Ovary (tissue), 9 donors: ENCODE results near the gene BMP3. TPM values are rescaled to one million over a fixed set of nuclear protein-coding genes. Genes with fewer than 3 reads are reported as not detected.

Experiments
- DNase-seq, 5 donors: peaks; one replicate each; pipeline ENCODE4 v3.0.0-alpha.2; 2019 to 2020
- H3K27ac ChIP-seq, 2 donors: fragments of 200-600 bp; one replicate each; pipeline versions ENCODE4 v1.5.1 to v1.8.0; 2019 to 2022
- H3K27me3 ChIP-seq: fragments of 200-600 bp; one replicate; pipeline ENCODE4 v1.8.0; 2022
- H3K36me3 ChIP-seq: fragments of 200-600 bp; sonication (generic); one replicate; pipeline ENCODE4 v1.5.1; 2019
- H3K4me1 ChIP-seq: one replicate; pipeline ENCODE4 v1.8.1; 2013; ENCODE audit warnings: mild to moderate bottlenecking, moderate library complexity; ENCODE audit not compliant: insufficient read depth
- H3K4me3 ChIP-seq: fragments of 200-600 bp; sonication (generic); one replicate; pipeline ENCODE4 v1.5.1; 2017
- H3K9me3 ChIP-seq, 2 donors: fragments of 200-600 bp in 1 of 2; sonication (generic) in 1 of 2; one replicate each; pipeline versions ENCODE4 v1.5.1 to v1.8.1; 2013 to 2019; ENCODE audit warnings: mild to moderate bottlenecking in 1 of 2, moderate library complexity in 1 of 2
- EP300 ChIP-seq: sonication (generic); formaldehyde crosslinking; IDR thresholded peaks from one replicate; pipeline ENCODE4 v1.6.1; 2017; ENCODE audit warnings: antibody characterized with exemption
- POLR2A ChIP-seq: fragments of 450-650 bp; IDR thresholded peaks from one replicate; pipeline ENCODE4 v1.6.1; 2017; ENCODE audit warnings: antibody characterized with exemption, mild to moderate bottlenecking, moderate library complexity
- WGBS, 3 donors: extraction: QIAGEN DNeasy Blood & Tissue Kit in 1 of 3; methylation state at CpG; one replicate each; pipeline versions ENCODE4 v1.1.5 to v1.1.7; 2013 to 2017; 5-methylcytosine and 5-hydroxymethylcytosine counted together
- intact Hi-C, 4 donors: fragments of 100-400 bp; cut with DNase I; formaldehyde crosslinking; loops; one replicate each; pipeline versions ENCODE4 v1.11.0 to v1.15.1; 2022 to 2023
- polyA plus RNA-seq, 2 donors: library from polyadenylated mRNA; stranded (reverse); fragments of 200-250 nt in 1 of 2; fragments of 350-450 nt in 1 of 2; fragmentation: Illumina TruSeq in 1 of 2; extraction: RNeasy Lipid Tissue Mini Kit (QIAGEN cat#74804) in 1 of 2; gene quantifications; one replicate each; pipeline ENCODE4 v1.2.3, GENCODE V29; 2013 to 2014
- total RNA-seq, 7 donors: library from RNA; depleted of rRNA in 2 of 7; stranded (reverse); fragments of >200 nt in 2 of 7; fragmentation: NEBNext Ultra II Directional in 3 of 7; extraction: Animal tissue kit (Norgen Biotek cat#: 25700) in 3 of 7; gene quantifications; one replicate each; pipeline versions ENCODE4 v1.1.0 to v1.2.4, GENCODE V29; 2016 to 2023
- TF ChIP-seq, protein P1 (sequence below), 3 donors: fragments of 450-650 bp in 2 of 3; fragments of 200-600 bp in 1 of 3; IDR thresholded peaks; one replicate each; pipeline versions ENCODE4 v1.5.1 to v1.8.0; 2016 to 2022; ENCODE audit warnings: antibody characterized with exemption in 3 of 3, mild to moderate bottlenecking in 1 of 3
- donor health status: DM: no; HTN: no; CAD: no; lungs with moderate emphysema.
- donor health status: DM: no; HTN: no; CAD: no.
- donor health status: Bipolar disorder and iron deficiency.
- donor health status: DM: yes; HTN: yes; CAD: no.
- donor health status: DM: no; HTN: no; CAD: no.
- donor health status: DM: yes; HTN: yes; CAD: no.

Gene BMP3
- total and polyA plus RNA-seq, 9 donors = 0.56 to 10.1 (median 3.9) TPM

DNA sequence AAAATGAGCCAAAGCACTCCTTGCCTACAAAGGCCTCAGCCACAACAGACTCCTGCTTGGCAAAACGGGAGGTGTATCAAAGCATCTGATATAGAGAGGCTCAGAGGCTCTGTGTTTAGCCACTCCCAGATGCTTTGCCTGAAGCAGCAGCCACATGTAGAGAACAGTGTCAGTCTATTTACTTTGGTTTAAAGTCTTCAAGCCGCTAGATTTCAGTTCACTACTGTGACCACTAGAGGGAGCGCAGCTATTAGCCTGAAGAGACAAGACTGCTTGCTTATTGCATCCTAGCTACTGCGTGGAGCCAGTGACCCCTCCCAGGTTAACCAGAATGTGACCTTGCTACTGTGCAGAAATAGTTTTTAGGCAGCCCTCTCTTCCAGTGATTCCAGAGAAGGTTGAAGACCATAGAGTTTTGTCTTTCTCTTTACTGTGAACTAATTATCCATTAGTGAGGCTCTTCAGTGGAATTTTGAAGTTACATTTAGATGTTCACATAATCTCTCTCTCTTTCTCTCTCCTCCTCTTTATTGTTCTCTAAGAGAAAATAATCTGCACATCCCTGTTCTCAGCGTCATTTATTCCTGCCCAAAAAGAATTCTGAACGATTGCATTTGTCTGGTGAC, 39.3 kb downstream of the BMP3 start:
- TF ChIP-seq, protein P1, sequence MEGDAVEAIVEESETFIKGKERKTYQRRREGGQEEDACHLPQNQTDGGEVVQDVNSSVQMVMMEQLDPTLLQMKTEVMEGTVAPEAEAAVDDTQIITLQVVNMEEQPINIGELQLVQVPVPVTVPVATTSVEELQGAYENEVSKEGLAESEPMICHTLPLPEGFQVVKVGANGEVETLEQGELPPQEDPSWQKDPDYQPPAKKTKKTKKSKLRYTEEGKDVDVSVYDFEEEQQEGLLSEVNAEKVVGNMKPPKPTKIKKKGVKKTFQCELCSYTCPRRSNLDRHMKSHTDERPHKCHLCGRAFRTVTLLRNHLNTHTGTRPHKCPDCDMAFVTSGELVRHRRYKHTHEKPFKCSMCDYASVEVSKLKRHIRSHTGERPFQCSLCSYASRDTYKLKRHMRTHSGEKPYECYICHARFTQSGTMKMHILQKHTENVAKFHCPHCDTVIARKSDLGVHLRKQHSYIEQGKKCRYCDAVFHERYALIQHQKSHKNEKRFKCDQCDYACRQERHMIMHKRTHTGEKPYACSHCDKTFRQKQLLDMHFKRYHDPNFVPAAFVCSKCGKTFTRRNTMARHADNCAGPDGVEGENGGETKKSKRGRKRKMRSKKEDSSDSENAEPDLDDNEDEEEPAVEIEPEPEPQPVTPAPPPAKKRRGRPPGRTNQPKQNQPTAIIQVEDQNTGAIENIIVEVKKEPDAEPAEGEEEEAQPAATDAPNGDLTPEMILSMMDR (IDR thresholded peaks at IDR 0.05) = peak; percentile 23 to 69 (median 62)
- TF ChIP-seq EP300 = no peak
- no peak for TF ChIP-seq POLR2A
- no peaks in the 10 kb centered on the region for H3K4me1 ChIP-seq
- no peaks in the 10 kb centered on the region for H3K27me3 ChIP-seq
- intact Hi-C loops = loop anchor here in 1 of 4 donors (5.0 kb wide), 1 partner anchor 282 kb away; no protein-coding TSS in a partner anchor
- no peaks in the 10 kb centered on the region for H3K36me3 ChIP-seq
- DNase-seq = peak in 4 of 5 donors; percentile 23 to 48 (median 31)
- 5 to 11% (median 9%) methylated on average over 6 of the region's 6 CpGs for WGBS, 3 donors
- no peak overlapping the region for H3K4me3 ChIP-seq
- no peaks in the 10 kb centered on the region for H3K9me3 ChIP-seq
- no peak overlapping the region for H3K27ac ChIP-seq

GRCh38 chr4:81071013-81071412, 40.5 kb downstream of the BMP3 start:
- no peaks in the 10 kb centered on the region for H3K4me1 ChIP-seq
- H3K27me3 ChIP-seq = no peaks in the 10 kb centered on the region
- intact Hi-C loops = no loop called here
- H3K4me3 ChIP-seq = no peak overlapping the region
- DNase-seq = no peak
- H3K36me3 ChIP-seq = no peaks in the 10 kb centered on the region
- H3K27ac ChIP-seq = no peak overlapping the region
- H3K9me3 ChIP-seq = no peaks in the 10 kb centered on the region
- TF ChIP-seq, protein P1 (IDR thresholded peaks at IDR 0.05) = no peak
- TF ChIP-seq EP300 (no peak), POLR2A (no peak)
- 34 to 51% (median 42%) methylated on average over 2 of the region's 2 CpGs for WGBS, 3 donors

DNA sequence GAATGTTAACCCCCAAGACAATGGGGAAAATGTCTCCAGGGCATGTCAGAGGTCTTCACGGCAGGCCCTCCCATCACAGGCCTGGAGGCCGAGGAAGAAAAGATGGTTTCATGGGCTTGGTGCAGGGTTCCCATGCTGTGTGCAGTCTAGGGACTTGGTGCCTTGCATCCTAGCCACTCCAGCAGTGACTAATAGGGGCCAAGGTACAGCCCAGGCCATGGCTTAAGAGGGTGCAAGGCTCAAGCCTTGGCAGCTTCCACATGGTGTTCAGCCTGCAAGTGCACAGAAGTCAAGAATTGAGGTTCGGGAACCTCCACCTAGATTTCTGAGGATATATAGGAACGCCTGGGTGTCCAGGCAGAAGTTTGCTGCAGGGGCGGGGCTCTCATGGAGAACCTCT, 50.6 kb downstream of the BMP3 start:
- Histone ChIP-seq H3K9me3 (no peaks in the 10 kb centered on the region), H3K36me3 (no peaks in the 10 kb centered on the region), H3K4me1 (no peaks in the 10 kb centered on the region), H3K27me3 (no peaks in the 10 kb centered on the region), H3K27ac (no peak overlapping the region), H3K4me3 (no peak overlapping the region)
- 90 to 94% (median 94%) methylated on average over 5 of the region's 5 CpGs for WGBS, 3 donors
- DNase-seq = no peak
- intact Hi-C loops = no loop called here
- TF ChIP-seq EP300 (no peak), POLR2A (no peak)

GRCh38 chr4:81084029-81084428, 53.5 kb downstream of the BMP3 start:
- no peaks in the 10 kb centered on the region for H3K36me3 ChIP-seq
- H3K4me3 ChIP-seq = no peak overlapping the region
- no peak overlapping the region for H3K27ac ChIP-seq
- no peaks in the 10 kb centered on the region for H3K4me1 ChIP-seq
- no peaks in the 10 kb centered on the region for H3K9me3 ChIP-seq
- TF ChIP-seq POLR2A (no peak), EP300 (no peak)
- TF ChIP-seq, protein P1 (IDR thresholded peaks at IDR 0.05) = no peak
- intact Hi-C loops = no loop called here
- DNase-seq = no peak
- H3K27me3 ChIP-seq = no peaks in the 10 kb centered on the region

- intact Hi-C loops = no loop called here
Measured at GRCh38 chr4:81084634-81085033, 54.1 kb downstream of the BMP3 start.

More at GRCh38 chr4:81084634-81085033, 54.1 kb downstream of the BMP3 start:
- Histone ChIP-seq H3K4me1 (no peaks in the 10 kb centered on the region), H3K27me3 (no peaks in the 10 kb centered on the region), H3K9me3 (no peaks in the 10 kb centered on the region), H3K36me3 (no peaks in the 10 kb centered on the region), H3K27ac (no peak overlapping the region), H3K4me3 (no peak overlapping the region)
- no peak for DNase-seq
- TF ChIP-seq POLR2A (no peak), EP300 (no peak)
- TF ChIP-seq, protein P1 (IDR thresholded peaks at IDR 0.05) = no peak
- 20 to 24% (median 21%) methylated on average over 3 of the region's 3 CpGs for WGBS, 3 donors
